GM10266 (cell line): ENCODE data around the gene HLA-DOA.

Experiments
- DNase-seq: peaks from one replicate; pipeline ENCODE4 v3.0.0; 2012; ENCODE audit errors: extremely low spot score
- TF ChIP-seq, protein P1 (sequence below): IDR thresholded peaks from 2 replicates; pipeline ENCODE4 v1.5.1; 2012; ENCODE audit warnings: mild to moderate bottlenecking, low read depth; ENCODE audit not compliant: control insufficient read depth, insufficient read depth; ENCODE audit errors: missing control alignments

The HLA-DOA gene

DNA sequence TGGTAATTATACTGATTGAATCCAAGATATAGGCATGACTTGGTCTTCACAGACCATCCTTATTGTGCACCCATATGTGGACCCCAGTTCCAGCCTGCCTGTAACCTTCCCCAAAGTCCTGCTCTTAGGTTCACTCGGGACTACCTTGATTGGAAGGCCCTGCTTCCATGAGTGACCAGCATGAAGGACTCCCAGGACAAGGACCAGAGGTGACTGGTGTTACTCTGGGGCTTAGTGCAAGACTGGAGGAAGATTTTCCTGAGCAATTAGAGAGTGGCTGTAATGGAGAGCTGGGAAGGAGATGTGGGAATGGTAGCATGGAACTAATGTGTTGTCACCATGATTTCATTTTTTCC lies 25.9 kb downstream of the HLA-DOA start:
- TF ChIP-seq, protein P1, sequence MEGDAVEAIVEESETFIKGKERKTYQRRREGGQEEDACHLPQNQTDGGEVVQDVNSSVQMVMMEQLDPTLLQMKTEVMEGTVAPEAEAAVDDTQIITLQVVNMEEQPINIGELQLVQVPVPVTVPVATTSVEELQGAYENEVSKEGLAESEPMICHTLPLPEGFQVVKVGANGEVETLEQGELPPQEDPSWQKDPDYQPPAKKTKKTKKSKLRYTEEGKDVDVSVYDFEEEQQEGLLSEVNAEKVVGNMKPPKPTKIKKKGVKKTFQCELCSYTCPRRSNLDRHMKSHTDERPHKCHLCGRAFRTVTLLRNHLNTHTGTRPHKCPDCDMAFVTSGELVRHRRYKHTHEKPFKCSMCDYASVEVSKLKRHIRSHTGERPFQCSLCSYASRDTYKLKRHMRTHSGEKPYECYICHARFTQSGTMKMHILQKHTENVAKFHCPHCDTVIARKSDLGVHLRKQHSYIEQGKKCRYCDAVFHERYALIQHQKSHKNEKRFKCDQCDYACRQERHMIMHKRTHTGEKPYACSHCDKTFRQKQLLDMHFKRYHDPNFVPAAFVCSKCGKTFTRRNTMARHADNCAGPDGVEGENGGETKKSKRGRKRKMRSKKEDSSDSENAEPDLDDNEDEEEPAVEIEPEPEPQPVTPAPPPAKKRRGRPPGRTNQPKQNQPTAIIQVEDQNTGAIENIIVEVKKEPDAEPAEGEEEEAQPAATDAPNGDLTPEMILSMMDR, result no peak
- DNase-seq, result no peak

- no peak for DNase-seq
- TF ChIP-seq, protein P1, result no peak
These were observed 26.5 kb downstream of the HLA-DOA start for GRCh38 chr6:32982702-32983492.

DNA sequence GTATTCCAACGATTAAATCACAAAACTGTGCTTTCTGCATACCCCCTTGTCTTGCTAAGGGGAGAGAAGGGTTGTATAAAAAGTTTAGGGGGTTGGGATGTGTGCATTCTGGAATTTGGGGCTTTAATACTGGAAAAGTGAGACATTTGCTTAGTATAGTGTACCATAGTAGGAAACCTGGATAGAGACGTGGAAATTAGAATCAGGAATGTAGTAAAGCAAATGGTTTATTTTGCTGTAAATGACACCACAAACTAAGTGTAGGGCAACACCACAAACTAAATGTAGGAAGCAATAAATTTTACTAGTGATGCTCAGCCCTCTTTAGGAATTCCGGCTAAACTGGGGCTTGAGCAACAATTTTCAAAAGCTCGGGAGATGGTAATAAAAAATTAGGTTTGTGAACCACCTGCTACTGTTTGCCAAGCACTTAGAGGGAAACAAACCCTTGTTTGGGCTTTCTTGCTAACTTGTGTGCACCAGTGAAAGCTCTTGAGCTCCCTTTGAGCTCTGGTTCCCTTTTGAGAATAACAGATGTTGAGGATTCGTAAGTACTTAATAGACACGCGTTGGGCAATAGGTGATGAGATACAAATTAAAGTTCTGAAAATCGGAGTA lies 27.2 kb downstream of the HLA-DOA start:
- DNase-seq, result no peak
- TF ChIP-seq, protein P1, result no peak

- DNase-seq, result no peak
- TF ChIP-seq, protein P1, result no peak
These were observed 28.8 kb downstream of the HLA-DOA start for GRCh38 chr6:32980488-32981038.

GRCh38 chr6:32979720-32980487 lies 29.5 kb downstream of the HLA-DOA start:
- TF ChIP-seq, protein P1, result no peak
- DNase-seq, result no peak

GRCh38 chr6:32977953-32978324 lies 31.5 kb downstream of the HLA-DOA start:
- DNase-seq, result no peak
- TF ChIP-seq, protein P1, result no peak
